NCI-H226 (cell line): Measurements from ENCODE around the gene C8B.
A peak's percentile ranks its signal among the peaks of the same experiment; 100 is the strongest.

Source experiments
- DNase-seq: peaks from one replicate; pipeline ENCODE4 v3.0.0-alpha.2; 2015

Gene C8B

DNA sequence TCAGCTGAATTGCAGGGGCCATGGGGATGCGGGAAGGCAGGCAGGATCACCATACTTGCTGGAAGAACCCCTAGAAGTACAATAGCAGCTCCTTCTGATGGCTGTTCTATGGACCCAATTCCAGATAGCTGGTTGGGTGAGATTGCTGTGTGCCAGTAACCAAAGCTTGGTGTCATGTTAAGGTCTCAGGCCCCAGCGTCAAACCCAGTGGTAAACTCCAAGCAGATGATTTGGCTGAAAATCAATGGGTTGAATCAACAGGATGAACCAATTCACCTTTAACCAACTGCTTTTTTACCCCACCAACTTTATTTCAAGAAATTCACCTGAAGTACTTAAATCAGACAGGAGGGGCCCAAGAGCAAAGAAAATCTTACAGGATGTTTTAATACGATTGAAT lies 37.8 kb downstream of the C8B start:
- no peak for DNase-seq

- no peak for DNase-seq
Observed at GRCh38 chr1:56927171-56927570, 38.6 kb downstream of the C8B start.

GRCh38 chr1:56925193-56925592 lies 40.6 kb downstream of the C8B start:
- no peak for DNase-seq

GRCh38 chr1:56924116-56924515 lies 41.7 kb downstream of the C8B start:
- no peak for DNase-seq

DNA sequence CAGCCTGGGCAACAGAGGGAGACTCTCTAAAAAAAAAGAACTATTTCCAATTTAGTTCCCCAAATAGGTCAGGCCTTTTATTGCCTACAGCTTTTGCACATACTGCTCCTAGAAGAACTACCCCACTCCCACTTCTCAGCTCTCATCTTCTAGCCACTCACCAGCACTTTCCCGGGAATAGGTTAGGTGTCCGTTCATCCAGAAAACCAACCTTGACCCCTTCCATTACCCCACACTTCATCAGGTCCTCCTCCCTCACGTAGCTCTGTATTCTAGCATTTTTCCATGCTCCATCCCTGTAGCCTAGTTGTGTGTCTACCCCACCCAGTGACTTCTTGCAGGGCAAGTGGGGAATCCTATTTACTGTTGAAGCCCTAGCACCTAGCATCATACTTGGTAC lies 42.6 kb downstream of the C8B start:
- no peak for DNase-seq

DNA sequence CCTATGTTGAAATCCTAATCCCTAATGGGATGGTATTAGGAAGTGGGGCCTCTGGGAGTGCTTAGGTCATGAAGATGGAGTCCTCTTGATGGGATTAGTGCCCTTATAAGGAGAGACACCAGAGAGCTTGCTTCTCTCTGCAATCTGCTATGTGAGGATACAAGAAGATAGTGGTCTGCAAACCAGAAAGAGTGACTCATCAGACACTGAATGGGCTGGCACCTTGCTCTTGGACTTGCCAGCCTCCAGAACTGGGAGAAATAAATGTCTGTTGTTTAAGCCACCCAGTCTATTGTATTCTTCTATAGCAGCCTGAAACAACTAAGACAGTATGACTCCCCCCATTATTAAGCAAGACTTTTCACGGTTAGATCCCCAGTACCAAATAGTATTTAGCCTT lies 43.3 kb downstream of the C8B start:
- no peak for DNase-seq

DNA sequence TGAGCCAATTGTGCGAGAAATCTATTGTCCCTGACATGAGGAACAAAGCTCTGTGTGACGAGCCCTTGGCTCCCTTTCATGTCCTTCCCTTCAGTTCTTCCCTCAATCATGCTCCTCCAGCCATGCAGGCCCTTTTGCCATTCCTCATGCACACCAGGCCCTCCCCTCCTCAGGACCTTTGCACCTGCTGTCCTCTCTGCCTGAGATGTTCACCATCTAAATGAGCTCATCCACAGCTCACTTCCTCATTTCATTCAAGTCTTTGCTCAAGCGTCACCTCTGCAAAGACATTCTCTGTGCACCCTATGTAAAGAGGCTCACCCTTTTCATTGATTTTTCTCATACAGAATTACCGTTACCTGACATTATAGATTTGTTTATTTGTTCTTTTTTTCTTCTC lies 43.7 kb downstream of the C8B start:
- no peak for DNase-seq

GRCh38 chr1:56921479-56921878 lies 44.3 kb downstream of the C8B start:
- no peak for DNase-seq

GRCh38 chr1:56920591-56921001 lies 45.2 kb downstream of the C8B start:
- DNase-seq: no peak

GRCh38 chr1:56917356-56917755 lies 48.5 kb downstream of the C8B start:
- DNase-seq: no peak

- DNase-seq: no peak
Observed at GRCh38 chr1:56916630-56917029, 49.2 kb downstream of the C8B start.

DNA sequence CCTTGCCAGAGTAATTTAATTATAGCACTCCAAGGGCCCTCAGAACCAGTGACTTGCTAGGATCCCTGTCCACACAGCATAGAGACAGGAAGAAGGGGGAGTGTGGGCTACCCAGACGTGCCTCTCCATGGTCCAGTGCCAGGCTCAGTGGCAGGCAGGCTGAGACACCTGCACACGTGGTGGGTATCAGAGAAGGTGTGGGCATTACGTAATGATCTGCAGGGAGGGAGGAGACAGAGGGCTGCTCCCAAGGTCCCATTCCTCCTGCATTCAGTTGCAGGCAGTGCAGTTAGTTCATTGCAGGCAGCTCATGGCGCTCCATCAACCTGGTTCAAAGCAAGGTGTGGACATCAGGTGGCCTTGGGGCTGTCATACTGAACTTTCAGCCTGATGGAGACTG lies 49.9 kb downstream of the C8B start:
- DNase-seq: no peak

DNA sequence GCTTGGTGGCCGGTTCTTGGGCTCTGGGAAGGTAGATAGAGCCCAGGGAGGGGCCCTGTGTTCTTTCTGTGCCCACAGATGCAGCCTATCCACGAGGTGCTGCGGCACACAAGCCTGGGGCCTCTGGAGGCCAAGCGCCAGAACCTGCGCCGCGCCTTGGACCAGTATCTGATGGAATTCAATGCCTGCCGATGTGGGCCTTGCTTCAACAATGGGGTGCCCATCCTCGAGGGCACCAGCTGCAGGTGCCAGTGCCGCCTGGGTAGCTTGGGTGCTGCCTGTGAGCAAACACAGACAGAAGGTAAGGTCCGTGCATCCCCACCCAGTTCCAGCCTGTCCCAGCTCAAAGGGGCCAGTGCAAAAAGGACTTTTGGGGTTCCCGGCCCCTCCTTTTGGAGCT lies 53.5 kb downstream of the C8B start:
- DNase-seq: no peak

GRCh38 chr1:56911098-56911938 lies 54.5 kb downstream of the C8B start:
- DNase-seq: peak; percentile 22

GRCh38 chr1:56910441-56910985 lies 55.3 kb downstream of the C8B start:
- DNase-seq: no peak

DNA sequence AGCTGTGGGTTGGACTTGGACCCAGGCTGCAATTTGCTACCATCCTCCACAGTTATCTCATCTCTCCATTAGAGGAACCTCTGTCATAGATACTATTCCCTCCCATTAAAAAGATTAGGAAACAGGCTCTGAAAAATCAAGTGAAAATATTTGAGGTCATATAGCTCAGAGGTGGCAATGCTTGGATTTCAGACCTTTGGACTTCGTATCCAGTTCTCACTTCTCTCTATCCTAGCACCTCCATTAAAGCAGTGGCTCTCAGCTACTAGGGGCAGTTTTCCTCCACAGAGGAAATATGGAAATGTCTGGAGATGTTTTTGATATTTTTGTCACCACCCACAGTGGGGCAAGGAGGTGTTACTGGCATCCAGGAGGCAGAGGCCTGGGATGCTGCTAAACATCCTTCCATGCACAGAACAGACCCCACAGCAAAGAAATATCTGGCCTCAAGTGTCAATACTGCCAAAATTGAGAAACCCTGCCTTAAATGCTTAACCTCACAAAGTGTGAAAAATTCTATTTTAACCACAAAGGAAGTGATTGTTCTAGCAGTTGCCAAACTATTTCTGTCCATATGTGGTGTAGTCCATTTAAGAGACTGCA lies 57.1 kb downstream of the C8B start:
- DNase-seq: no peak

GRCh38 chr1:56905667-56906066 lies 60.1 kb downstream of the C8B start:
- DNase-seq: no peak

DNA sequence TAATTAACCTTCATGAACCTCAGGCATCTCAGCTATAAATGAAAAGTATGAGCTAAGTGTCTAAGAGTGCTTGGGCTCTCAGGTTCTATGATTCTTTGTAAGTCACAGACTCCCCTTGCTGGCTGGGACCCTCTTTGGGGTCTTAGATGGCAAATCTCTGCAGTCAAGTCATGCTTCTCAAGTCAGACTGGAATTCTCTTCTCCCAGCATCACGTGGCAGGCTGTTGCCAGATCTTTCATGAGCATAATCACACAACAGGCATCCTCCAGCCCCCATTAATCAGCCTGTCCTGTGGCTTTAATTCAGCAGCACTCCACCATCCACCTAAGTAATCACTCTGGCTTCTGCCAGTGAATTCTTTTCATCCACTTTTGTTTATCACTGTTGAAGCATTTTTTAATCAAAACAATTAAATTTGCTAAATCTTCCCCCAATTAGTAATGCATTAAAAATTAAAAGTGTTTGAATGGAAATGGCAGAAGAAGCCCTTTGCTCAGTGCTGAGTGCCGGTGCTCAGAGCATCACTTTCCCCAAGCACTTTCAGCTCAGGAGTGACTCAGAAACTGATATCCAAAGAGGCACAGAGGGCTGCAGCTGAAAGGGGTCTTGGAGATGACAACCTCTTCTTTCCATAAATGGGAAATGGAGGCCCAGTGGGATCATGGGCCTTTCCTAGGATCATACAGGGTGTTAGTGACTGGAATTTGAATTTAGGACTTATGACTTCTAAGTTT lies 61.0 kb downstream of the C8B start:
- DNase-seq: no peak

- DNase-seq: no peak
Observed at GRCh38 chr1:56903778-56904177, 62.0 kb downstream of the C8B start.

DNA sequence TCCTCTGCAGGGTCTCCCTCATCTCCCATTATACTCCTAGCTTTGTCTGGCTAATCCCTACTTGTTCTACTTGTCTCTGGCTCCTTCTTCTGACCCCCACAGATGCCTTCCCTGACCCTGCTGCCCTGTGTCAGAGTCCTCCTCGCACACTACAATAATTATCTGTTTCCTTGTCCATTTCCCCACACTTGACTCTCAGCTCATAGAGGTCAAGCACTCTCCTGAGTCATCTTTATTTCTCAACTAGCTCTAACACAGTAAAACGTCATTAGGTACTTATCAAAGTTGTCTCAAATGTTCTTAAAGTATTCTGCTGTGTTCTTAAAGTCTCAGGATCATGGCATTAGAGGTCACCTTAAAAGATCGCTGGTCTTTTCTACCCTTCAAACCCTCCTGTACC lies 64.1 kb downstream of the C8B start:
- no peak for DNase-seq

DNA sequence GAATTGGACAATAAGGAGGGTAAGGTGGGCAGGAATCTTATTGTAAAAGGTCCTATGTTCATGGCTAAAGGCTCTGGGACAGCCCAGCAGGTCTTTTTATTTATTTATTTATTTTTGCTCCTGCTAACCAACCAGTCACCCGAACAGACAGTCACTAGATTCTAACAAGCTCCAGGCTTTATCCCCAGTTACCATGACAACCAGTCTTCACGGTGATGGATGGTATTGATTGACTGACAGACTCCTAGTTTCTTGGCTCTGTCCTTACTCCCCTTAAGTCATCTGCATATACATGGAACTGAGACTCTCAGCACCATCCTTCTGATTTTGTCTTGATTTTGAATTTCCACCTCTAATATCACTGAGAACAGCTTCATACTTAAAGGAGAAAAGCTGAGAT lies 66.9 kb downstream of the C8B start:
- no peak for DNase-seq

DNA sequence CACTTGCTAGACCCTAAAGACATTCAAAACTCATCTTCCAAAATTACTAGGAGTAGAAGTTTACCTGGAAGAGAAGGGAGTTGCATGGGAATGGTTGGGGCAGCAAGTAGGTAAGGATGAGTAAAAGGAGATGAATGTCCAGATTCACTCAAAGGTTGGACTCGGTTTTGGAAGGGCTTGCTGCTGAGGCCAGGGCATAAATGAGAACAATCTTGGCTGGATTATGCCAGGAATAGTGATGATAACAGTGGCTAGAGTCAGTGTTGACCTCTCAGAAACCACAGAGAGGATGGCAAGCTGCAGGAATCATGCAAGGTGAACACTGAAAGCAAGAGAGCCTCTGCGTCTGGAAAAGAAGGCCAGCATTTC lies 67.8 kb downstream of the C8B start:
- no peak for DNase-seq

- no peak for DNase-seq
Observed at GRCh38 chr1:56897150-56898004, 68.4 kb downstream of the C8B start.
